ENCODE measurements around the gene PEX13.

Gene PEX13

GRCh38 chr2:61085883-61086282, 68.4 kb downstream of the PEX13 start:
- no peak for DNase-seq

GRCh38 chr2:61089797-61090196, 72.3 kb downstream of the PEX13 start:
- DNase-seq, result no peak

DNA sequence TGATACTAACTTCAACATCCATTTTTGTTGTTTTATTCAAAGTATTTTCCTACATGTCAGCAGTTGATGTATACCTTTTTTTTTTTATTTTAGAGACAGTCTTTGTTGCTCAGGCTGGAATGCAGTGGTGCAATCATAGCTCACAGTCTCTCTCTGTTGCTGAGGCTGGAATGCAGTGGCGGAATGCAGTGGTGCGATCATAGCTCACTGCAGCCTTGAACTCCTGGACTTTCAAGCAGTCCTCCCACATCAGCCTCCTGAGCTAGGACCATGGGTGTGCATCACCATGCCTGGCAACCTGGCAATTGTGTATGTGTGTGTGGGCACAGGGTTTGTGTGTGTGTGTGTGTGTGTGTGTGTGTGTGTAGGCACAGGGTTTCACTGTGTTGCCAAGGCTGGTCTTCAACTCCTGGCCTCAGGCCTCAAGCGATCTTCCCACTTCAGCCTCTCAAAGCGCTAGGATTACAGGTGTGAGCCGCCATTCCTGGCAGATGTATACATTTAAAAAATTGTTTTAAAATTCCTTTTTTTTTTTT, 72.9 kb downstream of the PEX13 start:
- no peak for DNase-seq

DNA sequence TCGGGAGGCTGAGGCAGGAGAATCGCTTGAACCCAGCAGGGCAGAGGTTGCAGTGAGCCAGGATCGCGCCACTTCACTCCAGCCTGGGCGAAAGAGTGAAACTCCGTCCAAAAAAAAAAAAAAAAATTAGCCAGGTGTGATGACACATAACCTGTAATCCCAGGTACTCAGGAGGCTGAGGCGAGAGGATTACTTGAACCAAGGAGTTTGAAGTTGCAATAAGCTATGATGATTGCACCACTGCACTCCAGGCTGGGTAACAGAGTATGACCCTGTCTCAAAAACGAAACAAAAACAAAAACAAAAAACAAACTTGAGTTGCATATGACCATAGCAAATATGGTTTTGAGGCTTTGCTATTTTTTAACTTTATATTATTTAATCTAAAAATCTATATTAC, 74.0 kb downstream of the PEX13 start:
- DNase-seq, result no peak

DNA sequence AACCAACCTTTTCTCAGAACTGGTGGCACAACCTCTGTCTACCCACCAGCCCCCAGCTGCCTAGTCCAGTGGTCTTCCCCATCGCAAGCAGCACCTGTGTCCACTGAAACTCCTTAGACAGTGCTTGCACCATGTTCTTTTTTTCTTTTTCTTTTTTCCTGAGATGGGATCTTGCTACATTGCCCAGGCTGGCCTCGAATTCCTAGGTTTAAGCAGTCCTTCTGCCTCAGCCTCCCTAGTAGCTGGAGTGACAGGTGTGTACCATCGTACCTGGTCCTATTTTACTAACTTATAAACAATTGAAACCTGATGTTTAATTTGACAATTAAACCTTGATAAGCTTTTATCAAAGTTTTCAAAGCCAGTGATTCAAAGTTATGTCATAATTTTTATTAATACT, 78.9 kb downstream of the PEX13 start:
- no peak for DNase-seq

GRCh38 chr2:61100801-61101200, 83.3 kb downstream of the PEX13 start:
- no peak for DNase-seq
